Ovary (tissue), 3 donors: ENCODE results near the gene CNBD2.

Experiments used
- CTCF ChIP-seq, 3 donors: fragments of 450-650 bp in 2 of 3; fragments of 200-600 bp in 1 of 3; IDR thresholded peaks; one replicate each; pipeline versions ENCODE4 v1.5.1 to v1.8.0; 2016 to 2022; ENCODE audit warnings: antibody characterized with exemption in 3 of 3, mild to moderate bottlenecking in 1 of 3
- EP300 ChIP-seq: sonication (generic); formaldehyde crosslinking; IDR thresholded peaks from one replicate; pipeline ENCODE4 v1.6.1; 2017; ENCODE audit warnings: antibody characterized with exemption
- POLR2A ChIP-seq: fragments of 450-650 bp; IDR thresholded peaks from one replicate; pipeline ENCODE4 v1.6.1; 2017; ENCODE audit warnings: antibody characterized with exemption, mild to moderate bottlenecking, moderate library complexity
- donor health status: DM: no; HTN: no; CAD: no.

- TF ChIP-seq POLR2A: no peak
- no peak for TF ChIP-seq CTCF (IDR thresholded peaks at IDR 0.05)
- no peak for TF ChIP-seq EP300
These were observed 26.1 kb upstream of the CNBD2 start for GRCh38 chr20:35942243-35942642.
